SK-N-SH (cell line): ENCODE data around the gene SERPINE2. TPM values are rescaled to one million over a fixed set of nuclear protein-coding genes. Genes with fewer than 3 reads are reported as not detected.

ENCODE experiments used
- CTCF ChIA-PET: fragments of 300-600, 350-600 bp; formaldehyde crosslinking; extraction: SDS; loops from one replicate; lab custom pipeline; 2021; lab: Yijun Ruan, JAX
- POLR2A ChIA-PET: fragments of 350-600 bp; sonication (Branson Sonifier 250); formaldehyde crosslinking; extraction: SDS; loops from one replicate; lab custom pipeline; 2020; ENCODE audit warnings: antibody characterized with exemption, inconsistent platforms; lab: Yijun Ruan, JAX
- DNase-seq: peaks from one replicate; pipeline ENCODE4 v3.0.0; 2012
- H2AFZ ChIP-seq: fragments of 200-600 bp; sonication (generic); 2 replicates; pipeline ENCODE4 v1.8.1; 2016; ENCODE audit warnings: antibody characterized with exemption, mild to moderate bottlenecking, low read depth
- H3F3A ChIP-seq: fragments of 200-600 bp; sonication (generic); replicated peaks from 2 replicates; pipeline ENCODE3; 2016; ENCODE audit warnings: antibody characterized with exemption, mild to moderate bottlenecking; ENCODE audit not compliant: insufficient read depth
- H3K27ac ChIP-seq, 2 experiments: fragments of 200-500 bp in 1 of 2; fragments of 200-600 bp in 1 of 2; sonication (Bioruptor generic) in 1 of 2; sonication (generic), shearing (Covaris generic) in 1 of 2; 2 replicates each; pipeline versions ENCODE4 v1.5.1 to v1.6.1; 2014 to 2016; ENCODE audit warnings: low read depth in 2 of 2, inconsistent platforms in 1 of 2, low read length in 1 of 2, mild to moderate bottlenecking in 1 of 2, mixed read lengths in 1 of 2
- H3K27me3 ChIP-seq: fragments of 200-600 bp; sonication (generic), shearing (Covaris generic); 2 replicates; pipeline ENCODE4 v1.6.1; 2016; ENCODE audit warnings: mixed run types; ENCODE audit not compliant: insufficient read depth
- H3K36me3 ChIP-seq, 2 experiments: fragments of 200-500 bp in 1 of 2; fragments of 200-600 bp in 1 of 2; sonication (Bioruptor generic) in 1 of 2; sonication (generic) in 1 of 2; replicated peaks in 1 of 2; 2 replicates each; pipeline versions ENCODE3 to v1.5.1; 2014 to 2016; ENCODE audit warnings: low read length in 1 of 2, mild to moderate bottlenecking in 1 of 2; ENCODE audit not compliant: insufficient read depth in 2 of 2, control insufficient read depth in 1 of 2
- H3K4me1 ChIP-seq, 2 experiments: fragments of 200-500 bp in 1 of 2; fragments of 200-600 bp in 1 of 2; sonication (Bioruptor generic) in 1 of 2; sonication (generic), shearing (Covaris generic) in 1 of 2; 2 replicates each; pipeline versions ENCODE4 v1.5.1 to v1.6.1; 2014 to 2016; ENCODE audit warnings: low read depth in 1 of 2, low read length in 1 of 2, mixed run types in 1 of 2; ENCODE audit not compliant: insufficient read depth in 2 of 2, control insufficient read depth in 1 of 2
- H3K4me2 ChIP-seq: fragments of 200-600 bp; sonication (generic), shearing (Covaris generic); 2 replicates; pipeline ENCODE4 v1.6.1; 2017; ENCODE audit warnings: mixed run types
- H3K4me3 ChIP-seq, 2 experiments: fragments of 200-500 bp in 1 of 2; fragments of 200-600 bp in 1 of 2; sonication (Bioruptor generic) in 1 of 2; sonication (generic), shearing (Covaris generic) in 1 of 2; 2 replicates each; pipeline versions ENCODE4 v1.5.1 to v1.8.1; 2014 to 2016; ENCODE audit warnings: low read depth in 2 of 2, inconsistent platforms in 1 of 2, low read length in 1 of 2, mild to moderate bottlenecking in 1 of 2, mixed read lengths in 1 of 2, moderate library complexity in 1 of 2
- H3K79me2 ChIP-seq: fragments of 200-600 bp; sonication (generic); 2 replicates; pipeline ENCODE4 v1.8.1; 2017; ENCODE audit warnings: mild to moderate bottlenecking; ENCODE audit not compliant: insufficient read depth
- H3K9ac ChIP-seq: fragments of 200-600 bp; sonication (generic); 2 replicates; pipeline ENCODE4 v1.6.1; 2017; ENCODE audit warnings: mixed run types
- H3K9me2 ChIP-seq: fragments of 200-600 bp; sonication (generic); 2 replicates; pipeline ENCODE4 v1.6.1; 2017; ENCODE audit warnings: mixed run types
- H3K9me3 ChIP-seq: fragments of 200-600 bp; sonication (generic); 2 replicates; pipeline ENCODE4 v1.6.1; 2017; ENCODE audit warnings: mixed run types, mild to moderate bottlenecking, moderate library complexity
- H4K20me1 ChIP-seq: fragments of 200-600 bp; sonication (generic); 2 replicates; pipeline ENCODE4 v1.6.1; 2017; ENCODE audit warnings: mild to moderate bottlenecking, mixed run types; ENCODE audit not compliant: insufficient read depth
- EP300 ChIP-seq, 2 experiments: IDR thresholded peaks; 2 replicates each; pipeline versions ENCODE4 v1.4.0 to v1.6.1; 2012; ENCODE audit warnings: borderline replicate concordance in 1 of 2, low read depth in 1 of 2, low read length in 1 of 2
- EZH2phosphoT487 ChIP-seq: fragments of 200-600 bp; sonication (generic); IDR thresholded peaks from 2 replicates; pipeline ENCODE4 v1.6.1; 2017; ENCODE audit warnings: low read depth, mixed run types, mild to moderate bottlenecking, antibody characterized with exemption, moderate library complexity, borderline replicate concordance
- FOSL2 ChIP-seq: IDR thresholded peaks from 2 replicates; pipeline ENCODE4 v1.4.0; 2012; ENCODE audit warnings: low read depth, mild to moderate bottlenecking, moderate library complexity, borderline replicate concordance
- FOXJ3 ChIP-seq: sonication (generic); formaldehyde crosslinking; IDR thresholded peaks from 2 replicates; pipeline ENCODE4 v1.5.1; 2020; ENCODE audit warnings: mild to moderate bottlenecking, missing genetic modification reagents
- GATA2 ChIP-seq: sonication (generic); formaldehyde crosslinking; IDR thresholded peaks from 2 replicates; pipeline ENCODE4 v1.5.0; 2020; ENCODE audit warnings: mild to moderate bottlenecking, missing genetic modification reagents
- MXI1 ChIP-seq: IDR thresholded peaks from 2 replicates; pipeline ENCODE4 v1.6.1; 2012; ENCODE audit warnings: mild to moderate bottlenecking, low read depth, low read length, improper control_type of control experiment
- NFIC ChIP-seq: IDR thresholded peaks from 2 replicates; pipeline ENCODE4 v1.4.0; 2012; ENCODE audit warnings: borderline replicate concordance
- NRF1 ChIP-seq: IDR thresholded peaks from 2 replicates; pipeline ENCODE4 v1.6.1; 2012; ENCODE audit warnings: low read depth, mild to moderate bottlenecking, low read length
- POLR2AphosphoS5 ChIP-seq: IDR thresholded peaks from 2 replicates; pipeline ENCODE4 v1.6.1; 2012; ENCODE audit warnings: low read depth, low read length
- RCOR1 ChIP-seq: fragments of 150-350 bp; IDR thresholded peaks from 2 replicates; pipeline ENCODE4 v1.6.1; 2017; ENCODE audit warnings: antibody characterized with exemption, low read length
- RXRA ChIP-seq: IDR thresholded peaks from 2 replicates; pipeline ENCODE4 v1.4.0; 2012; ENCODE audit warnings: low read depth, mild to moderate bottlenecking, borderline replicate concordance
- SMC3 ChIP-seq: IDR thresholded peaks from 2 replicates; pipeline ENCODE4 v1.6.1; 2012; ENCODE audit warnings: low read depth, low read length, improper control_type of control experiment
- TCF12 ChIP-seq: IDR thresholded peaks from 2 replicates; pipeline ENCODE4 v1.4.0; 2012
- TEAD4 ChIP-seq: IDR thresholded peaks from 2 replicates; pipeline ENCODE4 v1.4.0; 2012; ENCODE audit warnings: mild to moderate bottlenecking, borderline replicate concordance; ENCODE audit not compliant: insufficient read depth
- USF2 ChIP-seq: fragments of 150-350 bp; IDR thresholded peaks from 2 replicates; pipeline ENCODE4 v1.6.1; 2017; ENCODE audit warnings: antibody characterized with exemption, low read length, low read depth, borderline replicate concordance
- WGBS: methylation state at CpG from one replicate; pipeline ENCODE4 v1.1.6; 2017; ENCODE audit warnings: low lambda C conversion rate; 5-methylcytosine and 5-hydroxymethylcytosine counted together
- polyA plus RNA-seq, 3 experiments: library from polyadenylated mRNA; depleted of rRNA; stranded (reverse); fragments of >200 nt; gene quantifications; 2 replicates each; pipeline ENCODE4 v1.2.3, GENCODE V29; 2012
- TF ChIP-seq, protein P1 (sequence below): IDR thresholded peaks from 2 replicates; pipeline ENCODE4 v1.4.0; 2012; ENCODE audit warnings: low read depth, borderline replicate concordance
- TF ChIP-seq, protein P2 (sequence below): fragments of 150-350 bp; IDR thresholded peaks from 2 replicates; pipeline ENCODE4 v1.6.1; 2016; ENCODE audit warnings: mild to moderate bottlenecking, low read depth, low read length
- TF ChIP-seq, protein P3 (sequence below): IDR thresholded peaks from 2 replicates; pipeline ENCODE4 v1.4.0; 2012; ENCODE audit warnings: low read depth

SERPINE2 gene
- polyA plus RNA-seq, 1 of the 3 experiments (the other 2 are of a cell fraction), result 249 TPM

DNA sequence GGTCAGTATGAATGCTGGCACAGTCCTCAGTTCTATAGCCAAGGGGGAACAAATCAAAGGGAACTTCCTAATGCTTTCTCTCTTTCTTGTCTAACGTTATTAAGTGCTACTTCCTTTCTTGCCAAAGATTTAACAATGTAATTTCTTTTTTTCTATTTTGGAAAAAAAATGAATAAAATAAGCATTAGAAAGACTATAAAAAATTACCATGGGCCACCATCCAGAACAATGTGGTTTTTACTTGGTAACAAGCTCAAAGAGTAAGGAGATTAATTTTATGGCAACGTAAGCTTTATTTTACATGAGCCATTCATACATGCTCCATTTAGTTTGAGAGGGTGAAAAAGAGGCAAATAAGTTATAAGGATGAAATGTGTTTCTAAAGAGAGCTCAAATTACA is 40.1 kb downstream of the SERPINE2 start (continued):
- no peak for TF ChIP-seq MXI1

DNA sequence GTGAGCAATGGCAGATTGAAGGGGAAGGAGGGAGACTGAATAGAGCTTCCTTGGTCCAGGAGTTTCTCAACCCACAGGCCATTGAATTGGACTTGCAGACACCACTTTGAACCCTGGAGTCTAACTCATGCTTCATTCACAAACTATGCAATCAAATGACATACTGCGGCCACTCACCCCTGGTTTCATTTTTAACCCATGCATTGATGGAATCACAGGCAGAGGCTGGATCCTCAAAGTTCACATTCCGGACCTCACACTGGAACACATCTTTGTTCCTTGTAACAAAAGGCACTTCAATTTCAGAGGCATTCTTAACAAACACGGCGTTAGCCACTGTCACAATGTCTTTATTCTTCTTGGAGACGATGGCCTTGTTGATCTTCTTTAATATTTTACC is 41.1 kb downstream of the SERPINE2 start:
- peaks cover 13 to 21% of the 10 kb centered on the region in 2 experiments for H3K36me3 ChIP-seq
- no peak for TF ChIP-seq USF2
- TF ChIP-seq, protein P1, sequence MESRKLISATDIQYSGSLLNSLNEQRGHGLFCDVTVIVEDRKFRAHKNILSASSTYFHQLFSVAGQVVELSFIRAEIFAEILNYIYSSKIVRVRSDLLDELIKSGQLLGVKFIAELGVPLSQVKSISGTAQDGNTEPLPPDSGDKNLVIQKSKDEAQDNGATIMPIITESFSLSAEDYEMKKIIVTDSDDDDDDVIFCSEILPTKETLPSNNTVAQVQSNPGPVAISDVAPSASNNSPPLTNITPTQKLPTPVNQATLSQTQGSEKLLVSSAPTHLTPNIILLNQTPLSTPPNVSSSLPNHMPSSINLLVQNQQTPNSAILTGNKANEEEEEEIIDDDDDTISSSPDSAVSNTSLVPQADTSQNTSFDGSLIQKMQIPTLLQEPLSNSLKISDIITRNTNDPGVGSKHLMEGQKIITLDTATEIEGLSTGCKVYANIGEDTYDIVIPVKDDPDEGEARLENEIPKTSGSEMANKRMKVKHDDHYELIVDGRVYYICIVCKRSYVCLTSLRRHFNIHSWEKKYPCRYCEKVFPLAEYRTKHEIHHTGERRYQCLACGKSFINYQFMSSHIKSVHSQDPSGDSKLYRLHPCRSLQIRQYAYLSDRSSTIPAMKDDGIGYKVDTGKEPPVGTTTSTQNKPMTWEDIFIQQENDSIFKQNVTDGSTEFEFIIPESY, result no peak
- no peak for TF ChIP-seq NFIC
- no peak for TF ChIP-seq FOSL2
- TF ChIP-seq RCOR1, result no peak
- TF ChIP-seq FOXJ3, result no peak
- no peak for TF ChIP-seq SMC3
- no peak for TF ChIP-seq RXRA
- no peak for TF ChIP-seq GATA2
- no peak for TF ChIP-seq EZH2phosphoT487
- TF ChIP-seq, protein P2, sequence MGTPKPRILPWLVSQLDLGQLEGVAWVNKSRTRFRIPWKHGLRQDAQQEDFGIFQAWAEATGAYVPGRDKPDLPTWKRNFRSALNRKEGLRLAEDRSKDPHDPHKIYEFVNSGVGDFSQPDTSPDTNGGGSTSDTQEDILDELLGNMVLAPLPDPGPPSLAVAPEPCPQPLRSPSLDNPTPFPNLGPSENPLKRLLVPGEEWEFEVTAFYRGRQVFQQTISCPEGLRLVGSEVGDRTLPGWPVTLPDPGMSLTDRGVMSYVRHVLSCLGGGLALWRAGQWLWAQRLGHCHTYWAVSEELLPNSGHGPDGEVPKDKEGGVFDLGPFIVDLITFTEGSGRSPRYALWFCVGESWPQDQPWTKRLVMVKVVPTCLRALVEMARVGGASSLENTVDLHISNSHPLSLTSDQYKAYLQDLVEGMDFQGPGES, result no peak
- TF ChIP-seq TCF12, result no peak
- TF ChIP-seq POLR2AphosphoS5, result no peak
- TF ChIP-seq TEAD4, result no peak
- no peak for TF ChIP-seq EP300 (IDR thresholded peaks at IDR 0.05; ENCODE audit: borderline replicate concordance in 1 of 2, low read depth in 1 of 2, low read length in 1 of 2)
- TF ChIP-seq, protein P3, sequence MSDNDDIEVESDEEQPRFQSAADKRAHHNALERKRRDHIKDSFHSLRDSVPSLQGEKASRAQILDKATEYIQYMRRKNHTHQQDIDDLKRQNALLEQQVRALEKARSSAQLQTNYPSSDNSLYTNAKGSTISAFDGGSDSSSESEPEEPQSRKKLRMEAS, result no peak
- TF ChIP-seq NRF1, result no peak
- no peak for TF ChIP-seq MXI1
- H3K4me2 ChIP-seq, result no peak overlapping the region
- H3K9me3 ChIP-seq, result no peaks in the 10 kb centered on the region
- no peaks in the 10 kb centered on the region for H3K27me3 ChIP-seq
- WGBS, result 90% methylated on average over 5 of the region's 5 CpGs
- H3K79me2 ChIP-seq, result peaks cover 4% of the 10 kb centered on the region; the same call in 1 of the 2 replicates
- H3F3A ChIP-seq, result no peaks in the 10 kb centered on the region
- no peak overlapping the region for H3K4me3 ChIP-seq
- peaks cover 0 to 7% of the 10 kb centered on the region in 2 experiments; a peak in 2 of 4 replicates for H3K4me1 ChIP-seq
- CTCF ChIA-PET, result interaction anchor here (1.3 to 3.8 kb wide), 3 partner anchors 10 to 286 kb away, joined by 5 to 18 read pairs (median 6); no protein-coding TSS in a partner anchor
- no peak for DNase-seq
- POLR2A ChIA-PET, result no interaction called here
- no peaks in the 10 kb centered on the region for H4K20me1 ChIP-seq
- H3K27ac ChIP-seq, result no peak overlapping the region
- no peak overlapping the region for H2AFZ ChIP-seq
- no peaks in the 10 kb centered on the region for H3K9me2 ChIP-seq
- no peak overlapping the region for H3K9ac ChIP-seq
